HCT116 (cell line): ENCODE measurements around the gene GEMIN5.

Source experiments
- CEBPB ChIP-seq: IDR thresholded peaks from 2 replicates; pipeline ENCODE4 v1.6.1; 2012; ENCODE audit warnings: low read depth
- EZH2 ChIP-seq: fragments of 200-600 bp; sonication (generic); IDR thresholded peaks from 2 replicates; pipeline ENCODE4 v1.6.1; 2017; ENCODE audit warnings: antibody characterized with exemption, mixed run types
- FOSL1 ChIP-seq: IDR thresholded peaks from 2 replicates; pipeline ENCODE4 v1.6.1; 2012; ENCODE audit warnings: low read depth
- POLR2A ChIP-seq: IDR thresholded peaks from 2 replicates; pipeline ENCODE4 v1.7.0; 2011; ENCODE audit warnings: borderline replicate concordance; ENCODE audit not compliant: insufficient read depth, insufficient read length; ENCODE audit errors: extremely low read depth
- POLR2AphosphoS5 ChIP-seq: IDR thresholded peaks from 2 replicates; pipeline ENCODE4 v1.6.1; 2011; ENCODE audit warnings: mild to moderate bottlenecking, low read depth, low read length, moderate library complexity
- RAD21 ChIP-seq: IDR thresholded peaks from 2 replicates; pipeline ENCODE4 v1.6.1; 2012; ENCODE audit warnings: low read depth, mild to moderate bottlenecking
- SP1 ChIP-seq: IDR thresholded peaks from 2 replicates; pipeline ENCODE4 v1.6.1; 2012; ENCODE audit warnings: low read depth
- YY1 ChIP-seq: IDR thresholded peaks from 2 replicates; pipeline ENCODE4 v1.6.1; 2011; ENCODE audit warnings: low read length, low read depth, moderate library complexity, mild to moderate bottlenecking; ENCODE audit not compliant: insufficient replicate concordance; ENCODE audit errors: extremely low read depth
- TF ChIP-seq, protein P1 (sequence below): IDR thresholded peaks from 2 replicates; pipeline ENCODE4 v1.6.1; 2012
- TF ChIP-seq, protein P2 (sequence below), 3 experiments: fragments of 200-600 bp in 1 of 3; sonication (generic) in 1 of 3; IDR thresholded peaks in 2 of 3; conservative IDR thresholded peaks in 1 of 3; 2 replicates each; pipeline ENCODE4 v1.5.1; 2012 to 2017; ENCODE audit warnings: low read depth in 2 of 3, low read length in 2 of 3, antibody characterized with exemption in 1 of 3, borderline replicate concordance in 1 of 3, control low read depth in 1 of 3, mild to moderate bottlenecking in 1 of 3, mixed read lengths in 1 of 3, mixed run types in 1 of 3, moderate library complexity in 1 of 3; ENCODE audit not compliant: insufficient read depth in 1 of 3
- TF ChIP-seq, protein P3 (sequence below): IDR thresholded peaks from 2 replicates; pipeline ENCODE4 v1.6.1; 2012

DNA sequence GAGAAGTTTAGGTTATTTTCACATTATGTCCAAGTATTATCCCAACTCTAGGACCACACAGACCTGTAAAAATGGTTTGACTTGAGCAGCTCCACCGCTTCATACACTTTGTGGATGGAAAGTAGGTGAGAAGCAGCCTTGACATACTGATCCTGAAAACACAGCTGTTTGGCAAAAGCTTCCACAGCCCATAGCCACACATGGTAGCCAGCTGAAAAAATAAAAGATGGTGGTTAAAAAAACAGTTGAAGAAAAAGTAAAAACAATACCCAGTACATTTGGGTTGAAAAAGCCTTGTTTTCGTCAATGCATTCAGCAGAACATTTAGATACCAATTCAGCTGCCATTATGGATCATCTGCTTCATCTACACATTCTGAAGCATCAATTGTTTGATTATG is 36.7 kb downstream of the GEMIN5 start:
- TF ChIP-seq, protein P1, sequence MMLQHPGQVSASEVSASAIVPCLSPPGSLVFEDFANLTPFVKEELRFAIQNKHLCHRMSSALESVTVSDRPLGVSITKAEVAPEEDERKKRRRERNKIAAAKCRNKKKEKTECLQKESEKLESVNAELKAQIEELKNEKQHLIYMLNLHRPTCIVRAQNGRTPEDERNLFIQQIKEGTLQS, result no peak
- TF ChIP-seq, protein P2, sequence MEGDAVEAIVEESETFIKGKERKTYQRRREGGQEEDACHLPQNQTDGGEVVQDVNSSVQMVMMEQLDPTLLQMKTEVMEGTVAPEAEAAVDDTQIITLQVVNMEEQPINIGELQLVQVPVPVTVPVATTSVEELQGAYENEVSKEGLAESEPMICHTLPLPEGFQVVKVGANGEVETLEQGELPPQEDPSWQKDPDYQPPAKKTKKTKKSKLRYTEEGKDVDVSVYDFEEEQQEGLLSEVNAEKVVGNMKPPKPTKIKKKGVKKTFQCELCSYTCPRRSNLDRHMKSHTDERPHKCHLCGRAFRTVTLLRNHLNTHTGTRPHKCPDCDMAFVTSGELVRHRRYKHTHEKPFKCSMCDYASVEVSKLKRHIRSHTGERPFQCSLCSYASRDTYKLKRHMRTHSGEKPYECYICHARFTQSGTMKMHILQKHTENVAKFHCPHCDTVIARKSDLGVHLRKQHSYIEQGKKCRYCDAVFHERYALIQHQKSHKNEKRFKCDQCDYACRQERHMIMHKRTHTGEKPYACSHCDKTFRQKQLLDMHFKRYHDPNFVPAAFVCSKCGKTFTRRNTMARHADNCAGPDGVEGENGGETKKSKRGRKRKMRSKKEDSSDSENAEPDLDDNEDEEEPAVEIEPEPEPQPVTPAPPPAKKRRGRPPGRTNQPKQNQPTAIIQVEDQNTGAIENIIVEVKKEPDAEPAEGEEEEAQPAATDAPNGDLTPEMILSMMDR (IDR thresholded peaks at IDR 0.05 in 2 of 3, conservative IDR thresholded peaks at IDR 0.05 in 1 of 3; ENCODE audit: borderline replicate concordance in 1 of 3, insufficient read depth in 1 of 3, low read depth in 2 of 3, low read length in 2 of 3), result no peak
- TF ChIP-seq POLR2A (no peak), POLR2AphosphoS5 (no peak), RAD21 (no peak), FOSL1 (no peak), EZH2 (no peak), YY1 (no peak), SP1 (no peak), CEBPB (no peak)
- TF ChIP-seq, protein P3, sequence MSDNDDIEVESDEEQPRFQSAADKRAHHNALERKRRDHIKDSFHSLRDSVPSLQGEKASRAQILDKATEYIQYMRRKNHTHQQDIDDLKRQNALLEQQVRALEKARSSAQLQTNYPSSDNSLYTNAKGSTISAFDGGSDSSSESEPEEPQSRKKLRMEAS, result no peak
